Choroid plexus epithelial cell (primary cell): ENCODE results near the gene OSBPL9.

Experiments used
- DNase-seq: peaks from one replicate; pipeline ENCODE4 v3.0.0-alpha.2; 2010; ENCODE audit warnings: low read depth
- H3K4me3 ChIP-seq: 2 replicates; pipeline ENCODE4 v1.5.1; 2011; ENCODE audit warnings: low read depth, mild to moderate bottlenecking, control low read depth, low read length, moderate library complexity
- TF ChIP-seq, protein P1 (sequence below): conservative IDR thresholded peaks from 2 replicates; pipeline ENCODE4 v1.5.1; 2011; ENCODE audit warnings: low read depth, mild to moderate bottlenecking, control low read depth, inconsistent platforms, low read length, moderate library complexity

Gene OSBPL9

GRCh38 chr1:51610637-51611036 is 6.3 kb upstream of the OSBPL9 start:
- TF ChIP-seq, protein P1, sequence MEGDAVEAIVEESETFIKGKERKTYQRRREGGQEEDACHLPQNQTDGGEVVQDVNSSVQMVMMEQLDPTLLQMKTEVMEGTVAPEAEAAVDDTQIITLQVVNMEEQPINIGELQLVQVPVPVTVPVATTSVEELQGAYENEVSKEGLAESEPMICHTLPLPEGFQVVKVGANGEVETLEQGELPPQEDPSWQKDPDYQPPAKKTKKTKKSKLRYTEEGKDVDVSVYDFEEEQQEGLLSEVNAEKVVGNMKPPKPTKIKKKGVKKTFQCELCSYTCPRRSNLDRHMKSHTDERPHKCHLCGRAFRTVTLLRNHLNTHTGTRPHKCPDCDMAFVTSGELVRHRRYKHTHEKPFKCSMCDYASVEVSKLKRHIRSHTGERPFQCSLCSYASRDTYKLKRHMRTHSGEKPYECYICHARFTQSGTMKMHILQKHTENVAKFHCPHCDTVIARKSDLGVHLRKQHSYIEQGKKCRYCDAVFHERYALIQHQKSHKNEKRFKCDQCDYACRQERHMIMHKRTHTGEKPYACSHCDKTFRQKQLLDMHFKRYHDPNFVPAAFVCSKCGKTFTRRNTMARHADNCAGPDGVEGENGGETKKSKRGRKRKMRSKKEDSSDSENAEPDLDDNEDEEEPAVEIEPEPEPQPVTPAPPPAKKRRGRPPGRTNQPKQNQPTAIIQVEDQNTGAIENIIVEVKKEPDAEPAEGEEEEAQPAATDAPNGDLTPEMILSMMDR, result no peak
- no peak for DNase-seq
- H3K4me3 ChIP-seq, result no peak overlapping the region

- DNase-seq, result no peak
- TF ChIP-seq, protein P1, result no peak
- no peak overlapping the region for H3K4me3 ChIP-seq
These were observed 4.4 kb upstream of the OSBPL9 start for GRCh38 chr1:51612447-51612961.

- no peak for DNase-seq
- TF ChIP-seq, protein P1, result no peak
- no peak overlapping the region for H3K4me3 ChIP-seq
These were observed 1.1 kb upstream of the OSBPL9 start for GRCh38 chr1:51615780-51616291.

- no peak for DNase-seq
- TF ChIP-seq, protein P1, result no peak
- H3K4me3 ChIP-seq, result peak overlapping the region; percentile 94
These were observed 402 bp upstream of the OSBPL9 start for GRCh38 chr1:51616490-51616889.

- DNase-seq, result no peak
- H3K4me3 ChIP-seq, result no peak overlapping the region
- TF ChIP-seq, protein P1, result no peak
These were observed 1.8 kb downstream of the OSBPL9 start for GRCh38 chr1:51618715-51619114.

GRCh38 chr1:51620470-51620869 is 3.6 kb downstream of the OSBPL9 start:
- TF ChIP-seq, protein P1, result no peak
- DNase-seq, result no peak
- H3K4me3 ChIP-seq, result no peak overlapping the region

DNA sequence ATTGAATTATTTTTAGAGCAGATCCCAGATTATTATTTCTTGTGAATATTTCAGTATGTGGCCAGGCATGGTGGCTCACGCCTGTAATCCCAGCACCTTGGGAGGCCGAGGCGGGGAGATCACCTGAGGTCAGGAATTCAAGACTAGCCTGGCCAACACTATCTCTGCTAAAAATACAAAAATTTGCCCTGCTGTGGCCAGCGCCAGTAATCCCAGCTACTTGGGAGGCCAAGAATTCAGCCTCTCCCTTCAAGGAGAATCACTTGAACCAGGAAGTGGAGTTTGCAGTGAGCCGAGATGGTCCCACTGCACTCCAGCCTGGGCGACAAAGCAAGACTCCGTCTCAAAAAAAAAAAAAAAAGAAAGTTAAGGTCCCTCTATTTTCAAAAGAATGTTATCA is 4.3 kb downstream of the OSBPL9 start:
- TF ChIP-seq, protein P1, result no peak
- no peak for DNase-seq
- H3K4me3 ChIP-seq, result no peak overlapping the region
